Esophagus squamous epithelium (tissue), 4 donors: Measurements from ENCODE around the gene KRT84.

Experiments
- CTCF ChIP-seq, 6 experiments: fragments of 450-650 bp in 4 of 6; fragments of 200-600 bp in 2 of 6; sonication (generic) in 2 of 6; IDR thresholded peaks; one replicate each; pipeline ENCODE4 v1.5.1; 2016 to 2019; ENCODE audit warnings: antibody characterized with exemption in 6 of 6, mild to moderate bottlenecking in 4 of 6, moderate library complexity in 4 of 6
- POLR2A ChIP-seq, 4 donors: fragments of 450-650 bp; IDR thresholded peaks; one replicate each; pipeline ENCODE4 v1.6.1; 2017; ENCODE audit warnings: antibody characterized with exemption in 4 of 4, mild to moderate bottlenecking in 4 of 4, moderate library complexity in 3 of 4

GRCh38 chr12:52338241-52338960, 47.1 kb downstream of the KRT84 start:
- TF ChIP-seq POLR2A (IDR thresholded peaks at IDR 0.05) (no peak), CTCF (IDR thresholded peaks at IDR 0.05) (no peak)
